ENCODE measurements around the gene KIF3A.
A peak's percentile ranks its signal among the peaks of the same experiment; 100 is the strongest.

KIF3A gene

GRCh38 chr5:132689513-132689912 is 47.8 kb downstream of the KIF3A start (continued):
- TF ChIP-seq ZNF510 (tag by site-specific recombination; IDR thresholded peaks at IDR 0.05; ENCODE audit: insufficient replicate concordance), result no peak
- TF ChIP-seq ZFP3 (tag by site-specific recombination; IDR thresholded peaks at IDR 0.05; ENCODE audit: low read depth), result no peak
- TF ChIP-seq ZNF341 (tag by site-specific recombination; IDR thresholded peaks at IDR 0.05; ENCODE audit: low read depth), result 0 out of 2 replicates have a peak, but pooled peaks have one; percentile 28
- TF ChIP-seq TRIM28 (IDR thresholded peaks at IDR 0.05; ENCODE audit: borderline replicate concordance, low read length), result no peak
- no peak for TF ChIP-seq ZNF48 (tag by site-specific recombination; IDR thresholded peaks at IDR 0.05)
- no peak for TF ChIP-seq ZFP37 (tag by site-specific recombination; IDR thresholded peaks at IDR 0.05)

- CTCF ChIA-PET, result interaction anchor here (0.6 to 0.7 kb wide), 2 partner anchors 92 to 162 kb away, joined by 3 read pairs; no protein-coding TSS in a partner anchor
- Histone ChIP-seq H3K27ac (ENCODE audit: extremely low read depth, low read depth, low read length) (no peak overlapping the region), H3K9me3 (ENCODE audit: control insufficient read depth, insufficient read depth, low read depth, low read length) (no peaks in the 10 kb centered on the region), H3K4me1 (ENCODE audit: control insufficient read depth, insufficient read depth, low read length) (peaks cover 4% of the 10 kb centered on the region), H3K4me3 (ENCODE audit: low read depth, low read length) (no peak overlapping the region), H3K36me3 (ENCODE audit: control insufficient read depth in 2 of 2, insufficient read depth in 1 of 2, low read length in 2 of 2) (peaks cover 0 to 4% of the 10 kb centered on the region in 2 experiments; a peak in 2 of 3 replicates)
- TF ChIP-seq FEZF1 (tag by site-specific recombination; IDR thresholded peaks at IDR 0.05) (no peak), ZNF138 (tag by site-specific recombination; IDR thresholded peaks at IDR 0.05; ENCODE audit: borderline replicate concordance) (no peak), OVOL3 (tag by site-specific recombination; IDR thresholded peaks at IDR 0.05) (no peak), ZNF830 (tag by site-specific recombination; IDR thresholded peaks at IDR 0.05; ENCODE audit: low read depth) (no peak), ZNF449 (tag by site-specific recombination; IDR thresholded peaks at IDR 0.05) (no peak), GFI1B (tag by site-specific recombination; IDR thresholded peaks at IDR 0.05) (no peak), ZNF148 (tag by site-specific recombination; IDR thresholded peaks at IDR 0.05; ENCODE audit: borderline replicate concordance) (no peak), ZNF248 (tag by site-specific recombination; IDR thresholded peaks at IDR 0.05) (no peak), PRDM4 (tag by site-specific recombination; IDR thresholded peaks at IDR 0.05) (no peak), ZFP41 (tag by site-specific recombination; IDR thresholded peaks at IDR 0.05; ENCODE audit: borderline replicate concordance) (no peak), AEBP2 (tag by site-specific recombination; IDR thresholded peaks at IDR 0.05; ENCODE audit: borderline replicate concordance) (no peak), ZNF704 (tag by site-specific recombination; IDR thresholded peaks at IDR 0.05) (no peak)
- POLR2A ChIA-PET, result interaction anchor here (1.3 kb wide), 1 partner anchor 49 kb away, joined by 3 read pairs; the partner anchor contains the start of gene KIF3A
These were observed 48.6 kb downstream of the KIF3A start for GRCh38 chr5:132688536-132689339.

Measured in HEK293 (cell line).